GM21367 (cell line): ENCODE data around the gene CPA2.
"Not testable (repeated sequence)": the region's sequence is repeated elsewhere in the genome, so short reads cannot be mapped to it uniquely, and the experiment has no call there.

Experiments
- ATAC-seq: cut with Tn5 transposase; IDR thresholded peaks from one replicate; pipeline ENCODE4 v1.9.1; 2021; ENCODE audit not compliant: unreplicated experiment

CPA2 gene

GRCh38 chr7:130304878-130305277 is 38.2 kb downstream of the CPA2 start:
- no peak for ATAC-seq

DNA sequence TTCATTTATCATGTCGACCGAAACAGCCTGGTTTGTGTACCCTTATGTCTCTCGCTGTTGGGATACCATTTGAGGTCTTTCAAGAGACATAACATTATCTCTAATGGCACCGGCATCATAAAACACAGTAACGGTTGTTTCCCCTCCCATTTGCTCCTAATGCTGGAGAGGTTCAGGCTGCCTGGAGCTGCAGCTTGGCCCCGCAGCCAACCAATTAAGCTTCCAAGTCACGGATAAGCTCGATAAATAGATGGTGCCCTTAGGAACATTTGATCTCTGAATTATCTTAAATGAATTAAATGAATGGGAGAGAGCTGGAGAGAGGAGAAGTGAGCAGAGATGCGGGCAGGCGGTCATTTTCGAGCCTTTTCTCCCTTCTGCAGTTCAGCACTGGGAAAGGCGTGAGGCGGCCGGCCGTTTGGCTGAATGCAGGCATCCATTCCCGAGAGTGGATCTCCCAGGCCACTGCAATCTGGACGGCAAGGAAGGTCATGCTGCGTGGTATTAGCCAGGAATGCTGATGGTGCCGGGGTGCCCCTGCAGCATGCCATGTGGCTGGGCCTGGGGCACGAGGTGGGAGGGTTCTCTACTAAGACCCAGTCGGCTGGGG is 38.9 kb downstream of the CPA2 start:
- no peak for ATAC-seq

DNA sequence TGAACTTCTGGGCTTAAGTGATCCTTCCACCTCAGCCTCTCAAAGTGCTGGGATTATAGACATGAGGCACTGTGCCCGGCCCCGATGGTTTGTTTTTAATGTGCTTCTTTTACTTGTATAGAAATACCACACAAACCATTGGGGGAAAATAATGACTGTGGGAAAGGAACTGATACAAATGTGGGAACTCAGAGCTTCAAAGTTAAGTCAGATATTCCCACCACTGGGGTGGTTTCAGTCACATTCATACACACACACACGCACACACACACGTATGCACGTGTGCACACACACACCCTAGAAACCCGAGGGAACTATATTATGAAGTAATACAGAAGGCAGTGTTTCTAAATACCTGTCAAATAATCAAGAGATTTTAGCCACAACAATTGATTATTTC is 43.3 kb downstream of the CPA2 start:
- ATAC-seq = no peak

GRCh38 chr7:130314305-130314704 is 47.6 kb downstream of the CPA2 start:
- no peak for ATAC-seq

DNA sequence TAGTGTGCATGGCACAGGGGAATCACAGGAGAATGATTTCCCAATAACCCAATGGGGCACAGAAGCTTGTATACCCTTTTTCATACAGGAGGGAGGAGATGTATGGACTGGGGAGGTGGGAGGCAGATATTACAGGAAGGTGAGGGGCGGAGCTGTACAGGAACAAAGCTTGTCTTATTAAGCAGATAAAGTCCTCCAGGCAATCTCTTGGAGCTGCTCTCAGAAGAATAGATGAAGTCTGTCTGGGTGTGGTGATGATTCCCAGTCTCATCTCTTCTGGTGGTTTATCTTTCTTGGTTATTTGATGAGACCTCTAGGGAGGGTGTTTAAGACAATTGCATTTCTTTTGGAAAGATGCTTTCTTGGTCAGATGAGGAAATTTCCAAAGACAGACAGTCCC is 52.9 kb downstream of the CPA2 start:
- ATAC-seq = no peak

GRCh38 chr7:130321542-130322229 is 55.0 kb downstream of the CPA2 start:
- not testable (repeated sequence) for ATAC-seq

GRCh38 chr7:130322615-130323014 is 56.0 kb downstream of the CPA2 start:
- ATAC-seq = no peak

DNA sequence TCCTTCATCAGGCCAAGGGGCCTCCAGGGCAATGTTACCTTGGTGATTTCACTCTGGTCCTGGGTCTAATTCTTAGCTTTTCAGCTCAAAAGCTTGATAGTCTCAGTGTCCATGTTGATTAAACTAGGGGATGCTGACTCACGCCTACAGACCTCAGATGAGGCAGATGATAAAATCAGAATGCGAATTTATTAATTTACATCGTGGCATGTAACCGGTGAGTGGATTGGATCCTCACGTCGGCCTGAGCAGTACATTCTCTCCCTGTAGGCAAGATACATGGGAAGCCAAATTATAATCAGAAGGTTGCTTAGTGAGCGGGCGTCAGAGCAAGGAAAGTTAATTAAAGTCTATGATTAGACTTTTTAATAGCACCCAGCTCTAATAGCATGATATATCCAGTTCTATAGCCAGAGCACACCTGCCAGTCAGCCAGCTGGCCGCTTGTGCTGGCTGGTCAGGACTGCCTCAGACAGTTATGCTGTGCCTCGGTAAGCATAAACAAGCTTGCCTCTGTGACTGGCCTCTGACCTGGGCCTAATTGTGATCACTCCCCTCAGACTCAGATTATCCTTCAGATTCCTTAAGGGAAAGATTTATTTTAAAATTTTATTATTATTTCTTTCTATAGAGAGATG is 57.8 kb downstream of the CPA2 start:
- ATAC-seq = no peak

DNA sequence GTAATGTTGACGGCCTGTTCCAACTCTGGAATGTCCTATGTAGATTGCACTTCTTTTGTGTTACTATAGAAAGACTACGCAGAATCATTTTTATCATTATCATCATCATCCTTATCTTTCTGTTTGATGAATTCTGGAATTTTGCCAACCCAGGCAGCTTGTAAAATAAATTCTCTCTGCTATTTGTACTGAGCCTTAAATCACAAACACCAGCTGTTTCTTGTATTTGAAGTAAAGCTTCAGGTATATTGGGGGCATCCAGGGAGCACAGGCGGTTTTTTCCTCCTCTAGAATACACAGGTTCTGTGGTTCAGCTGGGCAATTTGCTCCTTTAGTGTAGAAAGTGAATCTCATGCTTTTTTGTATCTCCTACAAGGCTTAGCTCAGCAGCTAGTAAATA is 63.0 kb downstream of the CPA2 start:
- no peak for ATAC-seq

- ATAC-seq = no peak
Measured at GRCh38 chr7:130332259-130333053, 65.8 kb downstream of the CPA2 start.

DNA sequence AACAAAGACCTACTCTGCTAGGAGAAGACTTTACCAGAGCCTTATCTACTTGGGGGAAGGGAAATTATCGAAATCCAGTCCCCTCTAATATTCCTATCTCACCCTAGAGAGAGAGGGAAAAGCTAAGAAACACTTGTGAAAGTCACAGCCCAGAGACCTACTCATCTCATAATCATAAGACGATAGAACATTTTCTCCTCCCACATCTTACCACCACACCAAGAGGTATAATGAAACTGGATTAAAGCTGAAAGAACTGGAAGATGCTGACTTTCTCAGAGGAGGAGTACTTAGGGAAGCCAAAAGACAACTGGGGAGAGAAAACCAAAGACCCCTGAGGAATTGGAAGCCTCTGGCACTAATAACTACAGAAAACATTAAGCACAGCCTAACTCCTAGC is 67.2 kb downstream of the CPA2 start:
- ATAC-seq = no peak

- no peak for ATAC-seq
Measured at GRCh38 chr7:130334274-130334673, 67.6 kb downstream of the CPA2 start.

- no peak for ATAC-seq
Measured at GRCh38 chr7:130337410-130337971, 70.8 kb downstream of the CPA2 start.

GRCh38 chr7:130338233-130338632 is 71.6 kb downstream of the CPA2 start:
- ATAC-seq = no peak
